Epidermal melanocyte (primary cell): ENCODE data around the gene SMAP1.
"Not testable (repeated sequence)": the region's sequence is repeated elsewhere in the genome, so short reads cannot be mapped to it uniquely, and the experiment has no call there.

Experiments used
- DNase-seq: peaks from one replicate; pipeline ENCODE4 v3.0.0; 2011; ENCODE audit warnings: low spot score; ENCODE audit not compliant: insufficient read length

Gene SMAP1

DNA sequence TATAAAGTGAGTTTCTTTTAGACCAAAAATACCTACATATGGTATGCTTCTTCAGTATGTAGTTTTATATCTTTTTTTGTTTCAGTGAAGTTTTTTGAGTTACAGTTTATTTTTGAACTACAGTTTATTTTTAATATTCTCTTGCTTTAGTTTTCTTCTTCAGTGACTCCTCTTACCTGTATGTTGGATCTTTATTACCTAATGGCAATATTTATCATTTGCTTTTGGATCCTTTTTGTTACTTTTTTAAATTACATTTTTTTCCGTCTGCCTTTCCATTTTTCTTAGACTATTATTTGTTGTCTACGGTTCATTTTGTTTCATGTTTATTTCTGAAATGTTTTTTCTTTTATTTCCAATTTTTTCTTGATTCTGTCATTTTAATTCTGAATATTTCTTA is 71.9 kb downstream of the SMAP1 start:
- DNase-seq: no peak

DNA sequence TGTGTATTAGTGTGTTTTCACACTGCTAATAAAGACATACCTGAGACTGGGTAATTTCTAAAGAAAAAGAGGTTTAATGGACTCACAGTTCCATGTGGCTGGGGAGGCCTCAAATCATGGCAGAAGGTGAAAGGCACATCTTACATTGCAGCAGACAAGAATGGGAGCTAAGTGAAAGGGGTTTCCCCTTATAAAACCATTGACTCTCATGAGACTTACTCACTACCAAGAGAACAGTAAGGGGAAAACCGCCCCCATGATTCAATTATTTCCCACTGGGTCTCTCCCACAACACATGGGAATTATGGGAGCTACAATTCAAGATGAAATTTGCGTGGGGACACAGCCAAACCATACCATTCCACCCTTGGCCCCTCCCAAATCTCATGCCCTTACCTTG is 73.1 kb downstream of the SMAP1 start:
- DNase-seq: not testable (repeated sequence)

DNA sequence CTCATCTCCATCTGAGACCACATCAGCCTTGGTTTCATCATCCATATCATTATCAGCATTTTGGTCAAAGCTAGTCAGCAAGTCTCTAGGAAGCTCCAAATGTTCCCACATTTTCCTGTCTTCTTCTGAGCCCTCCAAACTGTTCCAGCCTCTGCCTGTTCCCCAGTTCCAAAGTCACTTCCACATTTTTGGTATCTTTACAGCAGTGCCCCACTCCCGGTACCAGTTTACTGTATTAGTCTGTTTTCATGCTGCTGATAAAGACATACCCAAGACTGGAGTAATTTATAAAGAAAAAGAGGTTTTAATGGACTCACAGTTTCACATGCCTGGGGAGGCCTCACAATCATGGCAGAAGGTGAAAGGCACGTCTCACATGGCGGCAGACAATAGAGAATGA is 74.8 kb downstream of the SMAP1 start:
- DNase-seq: not testable (repeated sequence)

DNA sequence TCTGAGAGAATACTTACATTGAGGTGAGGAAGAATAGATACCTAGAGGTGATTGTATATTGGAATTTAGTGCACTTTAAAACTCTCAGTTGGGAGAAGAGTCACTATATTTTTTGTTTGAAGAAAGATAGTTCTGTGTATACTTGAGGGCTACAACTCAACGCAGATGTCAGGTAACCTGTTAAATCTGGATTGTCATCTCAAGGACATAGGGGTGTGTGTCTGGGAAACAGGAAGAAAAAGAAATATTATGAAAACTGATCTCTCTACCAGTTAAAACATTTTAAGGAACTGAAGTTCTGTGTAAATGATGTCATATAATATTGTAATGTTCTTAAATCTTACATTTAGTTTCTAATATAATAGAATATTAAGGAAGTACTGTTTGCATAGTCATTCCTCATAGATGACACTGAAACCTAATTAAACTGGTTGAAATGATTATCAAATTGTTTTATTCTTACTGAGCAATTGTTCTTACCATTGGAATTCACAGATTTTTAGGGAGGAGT is 86.2 kb downstream of the SMAP1 start:
- DNase-seq: no peak

DNA sequence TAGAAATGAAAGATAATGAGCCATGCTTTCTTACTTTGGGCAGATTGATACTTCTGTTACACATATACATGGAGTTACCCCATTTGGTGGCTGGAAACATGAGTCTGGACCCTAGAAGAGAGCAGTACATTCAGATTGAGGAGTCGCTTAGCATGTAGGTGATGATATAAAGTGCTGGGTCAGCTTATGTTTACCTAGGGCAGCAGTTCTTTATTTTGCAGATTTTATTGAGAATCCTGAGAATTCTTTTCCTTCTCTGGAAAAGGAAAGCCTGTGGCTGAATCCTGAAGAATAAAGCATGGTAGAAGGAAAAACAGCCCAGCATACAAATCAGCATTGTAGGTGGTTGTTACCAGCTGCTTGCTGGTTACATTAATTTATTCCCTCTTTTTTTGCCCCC is 91.2 kb downstream of the SMAP1 start:
- DNase-seq: no peak

DNA sequence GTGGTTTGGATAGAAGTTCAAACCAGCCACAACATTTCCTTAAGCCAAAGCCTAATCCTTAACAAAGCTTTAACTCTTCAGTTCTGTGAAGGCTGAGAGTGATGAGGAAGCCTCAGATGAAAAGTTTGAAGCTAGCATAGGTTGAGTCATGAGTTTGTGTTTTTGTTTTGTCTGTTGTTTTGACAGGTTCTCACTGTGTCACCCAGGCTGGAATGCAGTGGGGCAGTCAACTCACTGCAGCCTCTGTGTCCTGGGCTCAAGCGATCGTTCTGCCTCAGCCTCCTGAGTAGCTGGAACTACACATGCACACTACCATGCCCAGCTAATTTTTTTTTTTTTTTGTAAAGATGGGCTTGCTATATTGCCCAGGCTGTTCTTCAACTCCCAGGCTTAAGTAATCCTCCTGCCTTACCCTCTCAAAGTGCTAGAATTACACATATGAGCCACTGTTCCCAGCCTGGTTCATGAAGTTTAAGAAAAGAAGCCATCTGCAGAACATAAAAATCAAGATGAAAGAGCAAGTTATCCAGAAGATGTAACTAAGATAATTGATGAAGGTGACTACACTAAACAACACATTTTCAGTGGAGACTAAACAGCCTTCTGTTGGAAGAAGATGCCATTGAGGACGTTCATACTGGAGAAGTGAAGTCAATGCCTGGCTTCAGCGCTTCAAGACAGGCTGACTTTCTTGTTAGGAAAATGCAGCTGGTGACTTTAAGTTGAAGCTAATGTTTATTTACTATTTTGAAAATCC is 96.2 kb downstream of the SMAP1 start:
- no peak for DNase-seq

- no peak for DNase-seq
Measured at GRCh38 chr6:70764706-70765105, 97.0 kb downstream of the SMAP1 start.

GRCh38 chr6:70771351-70771750 is 103.7 kb downstream of the SMAP1 start:
- DNase-seq: not testable (repeated sequence)

GRCh38 chr6:70779934-70780333 is 112.3 kb downstream of the SMAP1 start:
- DNase-seq: no peak

- DNase-seq: no peak
Measured at GRCh38 chr6:70790483-70791224, 123.0 kb downstream of the SMAP1 start.

GRCh38 chr6:70797625-70798024 is 129.9 kb downstream of the SMAP1 start:
- DNase-seq: no peak

DNA sequence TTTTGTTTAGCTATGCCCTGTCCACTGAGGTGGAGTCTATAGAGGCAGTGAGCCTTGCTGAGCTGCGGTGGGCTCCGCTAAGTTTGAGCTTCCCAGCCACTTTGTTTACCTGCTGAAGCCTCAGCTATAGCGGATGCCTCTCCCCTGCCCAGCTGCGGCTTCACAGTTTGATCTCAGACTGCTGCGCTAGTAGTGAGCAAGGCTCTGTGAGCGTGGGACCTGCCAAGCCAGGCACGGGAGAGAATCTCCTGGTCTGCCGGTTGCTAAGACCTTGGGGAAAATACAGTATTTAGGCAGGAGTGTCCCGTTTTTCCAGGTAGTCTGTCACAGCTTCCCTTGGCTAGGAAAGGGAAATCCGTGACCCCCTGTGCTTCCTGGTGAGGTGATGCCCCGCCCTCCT is 138.4 kb downstream of the SMAP1 start:
- DNase-seq: no peak

- no peak for DNase-seq
Measured at GRCh38 chr6:70811788-70812187, 144.1 kb downstream of the SMAP1 start.

GRCh38 chr6:70813885-70814284 is 146.2 kb downstream of the SMAP1 start:
- DNase-seq: no peak

DNA sequence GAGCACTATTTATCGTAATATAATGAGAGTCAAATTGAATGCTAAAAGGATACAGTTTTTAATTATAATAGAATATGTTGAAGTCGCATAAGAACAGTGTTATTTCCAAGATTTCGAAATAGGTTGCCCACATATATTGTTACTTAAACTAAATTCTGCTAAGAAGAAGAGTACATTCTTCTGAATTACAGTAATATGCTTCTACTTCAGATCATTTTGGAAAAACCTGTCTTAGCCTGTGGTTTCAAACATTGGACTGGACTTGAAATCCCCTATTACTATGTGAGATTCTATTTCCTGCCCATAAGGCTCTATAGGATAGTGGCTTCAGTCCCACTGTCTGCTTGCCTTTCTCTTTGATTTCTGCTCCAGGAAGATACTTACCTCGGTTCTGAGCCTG is 152.0 kb downstream of the SMAP1 start:
- DNase-seq: no peak

GRCh38 chr6:70820778-70821177 is 153.1 kb downstream of the SMAP1 start:
- no peak for DNase-seq

GRCh38 chr6:70821751-70822150 is 154.1 kb downstream of the SMAP1 start:
- no peak for DNase-seq

GRCh38 chr6:70823651-70824050 is 156.0 kb downstream of the SMAP1 start:
- DNase-seq: no peak

DNA sequence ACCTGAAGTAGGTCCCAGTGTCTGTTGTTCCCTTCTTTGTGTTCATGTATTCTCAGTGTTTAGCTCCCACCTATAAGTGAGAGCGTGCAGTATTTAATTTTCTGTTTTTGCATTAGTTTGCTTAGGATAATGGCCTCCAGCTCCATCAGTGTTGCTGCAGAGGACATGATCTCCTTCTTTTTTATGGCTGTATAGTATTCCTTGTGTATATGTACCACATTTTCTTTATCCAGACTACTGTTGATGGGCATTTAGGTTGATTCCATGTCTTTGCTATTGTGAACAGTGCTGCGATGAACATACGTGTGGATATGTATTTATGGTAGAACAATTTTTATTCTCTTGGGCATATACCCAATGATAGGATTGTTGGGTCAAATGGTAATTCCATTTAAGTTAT is 163.7 kb downstream of the SMAP1 start:
- no peak for DNase-seq

GRCh38 chr6:70834520-70834919 is 166.8 kb downstream of the SMAP1 start:
- DNase-seq: no peak

- DNase-seq: no peak
Measured at GRCh38 chr6:70838907-70839285, 171.2 kb downstream of the SMAP1 start.
